NCI-H1092 treated with DMSO at 0.1 percent for 48 hours (cell line): ENCODE measurements around the gene SUN5.
"Not testable (repeated sequence)": the region's sequence is repeated elsewhere in the genome, so short reads cannot be mapped to it uniquely, and the experiment has no call there.

ENCODE experiments used
- DNase-seq: peaks from one replicate; lab custom pipeline; 2025; lab: John Stamatoyannopoulos, UW

The SUN5 gene, protein sequence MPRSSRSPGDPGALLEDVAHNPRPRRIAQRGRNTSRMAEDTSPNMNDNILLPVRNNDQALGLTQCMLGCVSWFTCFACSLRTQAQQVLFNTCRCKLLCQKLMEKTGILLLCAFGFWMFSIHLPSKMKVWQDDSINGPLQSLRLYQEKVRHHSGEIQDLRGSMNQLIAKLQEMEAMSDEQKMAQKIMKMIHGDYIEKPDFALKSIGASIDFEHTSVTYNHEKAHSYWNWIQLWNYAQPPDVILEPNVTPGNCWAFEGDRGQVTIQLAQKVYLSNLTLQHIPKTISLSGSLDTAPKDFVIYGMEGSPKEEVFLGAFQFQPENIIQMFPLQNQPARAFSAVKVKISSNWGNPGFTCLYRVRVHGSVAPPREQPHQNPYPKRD

DNA sequence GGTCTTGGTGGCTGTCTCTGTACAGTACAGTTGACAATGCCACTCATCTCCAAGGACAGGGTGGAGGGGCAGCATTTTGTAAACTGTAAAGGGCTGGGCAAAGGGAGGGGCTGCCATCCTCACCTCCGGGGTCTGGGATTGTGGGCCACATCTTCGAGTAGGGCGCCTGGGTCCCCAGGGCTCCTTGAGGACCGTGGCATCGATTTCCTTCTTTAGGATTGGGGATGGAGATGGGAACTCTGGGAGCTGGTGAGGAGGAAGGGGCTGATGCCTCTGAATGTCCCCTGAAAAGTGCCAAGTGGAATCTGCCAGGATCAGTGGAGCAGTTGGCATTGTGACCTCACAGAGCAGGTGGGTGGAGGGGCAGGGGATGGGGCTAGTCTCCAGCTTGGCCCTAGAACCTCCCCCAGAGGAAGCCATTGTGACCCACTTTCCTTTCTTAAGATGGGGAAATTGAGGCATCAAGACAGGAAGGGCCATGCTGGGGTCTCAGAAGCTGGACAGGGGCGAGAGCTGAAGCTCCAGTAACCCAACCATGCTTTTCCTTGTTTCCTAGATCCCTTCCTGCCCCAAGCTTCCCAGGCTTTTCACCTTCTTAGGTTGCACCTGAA, at the start of gene SUN5:
Gene SUN5 (minus strand): TSS at position 293 of the 611 bp plus-strand sequence. CDS start 93 bp downstream, at position 200.
- DNase-seq: no peak

DNA sequence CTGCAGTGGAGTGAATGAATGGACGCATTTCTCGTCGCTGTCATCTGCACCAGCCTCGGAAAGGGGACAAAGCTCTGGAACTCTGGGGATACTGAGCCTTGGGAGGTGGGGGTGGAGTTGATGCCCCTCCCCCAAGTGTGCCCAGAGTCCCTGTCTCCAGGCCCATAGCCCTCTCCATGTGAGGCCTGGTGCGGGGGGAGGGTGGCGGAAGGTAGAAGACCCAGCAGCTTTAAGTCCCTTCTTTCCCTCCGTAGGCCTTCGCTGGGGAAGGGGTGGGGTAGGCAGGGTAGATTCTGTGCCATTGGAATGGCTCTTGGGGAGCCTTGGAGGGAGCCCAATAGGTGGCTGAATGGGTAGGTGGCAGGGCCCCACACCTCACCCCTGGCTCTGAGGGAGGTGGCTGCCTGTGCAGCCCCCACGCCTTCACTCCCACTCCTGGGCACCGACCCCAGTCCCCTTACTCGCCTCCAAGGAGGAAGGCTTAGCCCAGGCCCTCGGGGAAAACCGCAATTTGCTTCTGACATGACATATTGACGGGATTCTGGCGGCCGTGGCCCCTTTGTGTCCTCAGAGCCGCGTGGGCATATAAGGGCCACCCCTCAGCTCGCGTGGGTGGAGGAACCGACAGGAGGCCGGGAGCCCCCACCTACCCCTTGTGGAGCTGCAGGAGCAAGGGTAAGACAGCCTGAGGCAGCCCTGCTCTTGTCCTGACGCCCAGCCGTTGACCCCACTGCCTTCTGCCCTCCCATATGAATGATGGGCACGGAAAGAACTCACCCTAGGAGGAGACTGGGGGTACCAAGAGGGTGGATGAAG, 49.3 kb upstream of the SUN5 start, which contains the start of gene BPIFB3:
Gene BPIFB3 (plus strand): TSS at position 613 of the 816 bp plus-strand sequence. CDS start 1,533 bp downstream, outside the sequence.
- no peak for DNase-seq

DNA sequence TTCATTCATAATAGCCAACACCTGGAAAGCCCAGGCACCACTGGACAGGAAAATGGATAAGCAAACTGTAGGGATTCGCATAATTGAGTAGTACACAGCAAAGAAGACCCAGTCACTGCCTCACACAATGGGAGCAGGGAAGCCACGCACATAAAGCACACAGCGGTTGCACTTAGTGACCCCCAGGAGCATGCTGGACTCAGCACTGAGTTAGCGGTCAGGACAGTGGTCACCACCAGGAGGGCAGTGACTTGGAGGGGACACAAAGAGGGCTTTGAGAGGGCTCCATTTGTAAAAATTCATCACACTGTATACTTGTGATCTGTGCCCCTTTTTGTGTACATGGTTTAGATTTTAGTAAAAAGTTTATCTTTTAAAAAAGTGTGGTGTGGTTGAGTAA, 47.1 kb upstream of the SUN5 start:
- no peak for DNase-seq

DNA sequence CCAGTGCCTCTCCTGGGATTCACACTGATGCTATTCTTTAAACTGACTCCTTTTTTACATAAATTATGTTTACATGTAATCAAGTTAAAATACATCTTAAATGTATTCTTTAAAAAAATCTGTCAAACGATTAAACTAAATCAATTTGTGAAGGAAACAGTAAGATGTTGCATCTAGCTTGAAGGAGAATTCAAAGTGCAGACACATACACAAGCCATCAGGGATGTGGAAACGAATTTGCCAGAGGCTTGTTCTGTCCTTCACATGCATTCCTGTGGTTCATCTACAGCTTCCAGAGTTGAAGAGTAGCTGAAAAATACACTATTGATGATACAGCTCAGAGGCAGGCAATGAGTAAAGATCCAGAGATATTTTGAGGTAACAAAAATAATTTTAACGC, 42.2 kb upstream of the SUN5 start:
- no peak for DNase-seq

DNA sequence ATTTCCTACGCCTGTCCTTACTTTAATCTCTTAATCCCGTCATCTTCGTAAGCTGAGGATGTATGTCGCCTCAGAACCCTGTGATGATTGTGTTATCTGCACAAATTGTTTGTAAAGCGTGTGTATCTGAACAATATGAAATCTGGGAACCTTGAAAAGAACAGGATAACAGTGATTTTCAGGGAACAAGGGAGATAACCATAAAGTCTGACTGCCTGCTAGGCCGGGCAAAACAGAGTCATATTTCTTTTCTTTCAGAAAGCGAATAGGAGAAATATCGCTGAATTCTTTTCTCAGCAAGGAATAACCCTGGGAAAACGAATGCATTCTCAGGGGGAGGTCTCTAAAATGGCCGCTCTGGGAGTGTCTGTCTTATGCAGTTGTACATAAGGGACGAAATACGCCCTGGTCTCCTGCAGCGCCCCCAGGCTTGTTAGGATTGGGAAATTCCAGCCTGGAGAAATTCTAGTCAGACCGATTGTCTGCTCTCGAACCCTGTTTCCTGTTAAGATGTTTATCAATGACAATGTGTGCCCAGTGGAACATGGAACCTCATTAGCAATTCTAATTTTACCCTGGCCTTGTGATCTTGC, 41.0 kb upstream of the SUN5 start:
- DNase-seq: not testable (repeated sequence)

DNA sequence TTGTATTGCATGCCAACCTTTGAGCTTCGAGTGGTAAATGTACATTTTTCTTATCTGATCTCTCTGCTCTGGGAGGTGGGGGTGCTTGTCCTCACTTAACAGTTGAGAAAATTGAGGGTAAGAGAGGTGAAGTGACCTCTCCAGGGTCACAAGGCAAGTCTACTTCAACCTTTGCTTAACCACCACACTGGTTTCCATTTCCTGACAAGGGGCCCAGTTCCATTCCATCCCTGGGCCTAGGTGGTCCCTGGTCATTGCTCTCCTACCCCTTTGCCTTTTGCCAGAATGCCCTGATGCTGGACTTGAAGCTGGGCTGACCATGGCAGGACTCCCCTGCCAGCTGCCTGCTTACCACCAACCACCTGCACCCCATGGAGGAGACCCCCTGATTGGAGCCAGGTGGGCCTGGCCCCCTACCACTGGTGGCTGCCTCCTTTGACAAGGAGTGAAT, 39.5 kb upstream of the SUN5 start:
- no peak for DNase-seq

DNA sequence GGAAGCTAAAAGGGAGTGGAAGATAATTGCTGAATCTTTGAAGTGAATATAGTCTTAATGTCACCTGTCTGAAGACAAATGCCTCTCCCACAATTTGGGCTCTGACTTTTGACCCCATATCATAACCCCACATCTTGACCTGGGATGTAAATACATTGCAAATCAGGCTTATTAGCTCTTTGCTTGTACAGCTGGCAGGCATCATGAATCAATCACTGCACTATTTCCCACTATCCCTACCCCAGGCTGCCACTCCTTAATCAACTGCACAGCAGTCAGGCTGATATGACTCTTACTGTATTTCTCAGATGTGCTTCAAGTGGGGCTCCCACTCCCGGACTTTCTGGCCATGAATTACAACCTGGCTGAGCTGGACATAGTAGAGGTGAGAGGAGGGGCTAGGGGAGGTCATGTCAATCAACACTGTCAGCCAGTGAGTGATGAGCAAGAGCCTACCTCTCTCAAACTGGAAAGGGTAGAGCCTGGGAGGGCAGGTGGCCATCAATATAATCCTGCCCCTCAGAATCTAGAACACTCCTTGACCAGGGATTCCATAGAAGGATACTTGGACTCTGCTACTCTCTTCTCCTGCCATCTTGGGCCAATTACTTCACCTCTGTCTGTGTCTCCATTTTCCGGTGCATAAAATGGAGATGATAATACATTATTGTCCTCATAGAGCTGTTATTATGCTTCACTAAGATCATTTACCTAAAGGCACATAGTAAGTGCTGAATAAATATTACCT, 38.9 kb upstream of the SUN5 start:
- no peak for DNase-seq

DNA sequence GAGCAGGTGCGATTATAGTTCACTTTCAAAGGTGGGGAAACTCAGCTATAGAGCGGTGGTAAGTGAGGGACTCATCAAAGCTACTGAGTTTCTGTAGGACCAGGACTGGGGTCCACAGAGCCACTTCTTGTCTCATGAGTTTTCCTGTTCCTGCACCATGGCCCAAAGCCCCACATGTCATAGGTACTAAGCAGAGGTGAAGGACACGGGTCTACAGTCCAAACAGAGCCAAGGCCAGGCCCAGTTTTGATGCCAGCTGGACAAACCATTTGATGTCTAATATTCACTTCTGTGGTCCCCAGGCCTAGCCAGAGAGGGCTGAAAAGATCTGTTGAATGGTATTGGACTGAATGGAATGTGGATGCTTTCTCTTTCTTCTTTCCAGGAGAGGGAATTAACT, 38.2 kb upstream of the SUN5 start:
- DNase-seq: no peak

DNA sequence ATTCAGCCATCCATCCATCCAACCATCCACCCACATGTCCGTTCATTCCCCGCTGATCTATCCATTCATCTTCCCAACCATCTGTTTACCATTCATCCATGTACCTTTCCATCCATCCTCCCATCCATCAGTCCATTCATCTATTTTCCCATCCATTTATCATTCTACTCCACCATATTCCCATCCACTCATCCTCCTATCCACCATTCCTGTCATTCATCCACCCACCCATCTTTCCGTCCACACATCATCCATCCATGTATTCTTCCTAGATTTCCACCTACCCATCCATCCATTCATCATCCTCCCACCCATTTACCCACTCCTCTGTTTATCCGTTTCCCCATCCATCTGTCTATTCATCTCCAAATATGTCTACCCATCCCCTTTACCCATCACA, 34.0 kb upstream of the SUN5 start:
- no peak for DNase-seq

DNA sequence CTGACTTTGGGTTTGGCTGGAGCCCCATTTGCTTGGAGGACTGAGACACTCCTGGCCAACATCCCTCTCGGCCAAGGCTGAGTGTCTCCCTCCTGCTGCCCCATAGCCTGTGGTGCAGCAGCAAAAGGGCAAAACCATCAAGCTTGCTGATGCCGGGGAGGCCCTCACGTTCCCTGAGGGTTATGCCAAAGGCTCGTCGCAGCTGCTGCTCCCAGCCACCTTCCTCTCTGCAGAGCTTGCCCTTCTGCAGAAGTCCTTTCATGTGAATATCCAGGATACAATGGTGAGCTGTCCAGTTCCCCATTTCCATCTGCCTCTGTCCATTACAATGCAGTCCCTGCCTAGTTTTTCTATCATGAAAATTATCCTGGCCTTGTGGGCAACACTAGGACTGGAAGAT, 33.2 kb upstream of the SUN5 start:
- no peak for DNase-seq

DNA sequence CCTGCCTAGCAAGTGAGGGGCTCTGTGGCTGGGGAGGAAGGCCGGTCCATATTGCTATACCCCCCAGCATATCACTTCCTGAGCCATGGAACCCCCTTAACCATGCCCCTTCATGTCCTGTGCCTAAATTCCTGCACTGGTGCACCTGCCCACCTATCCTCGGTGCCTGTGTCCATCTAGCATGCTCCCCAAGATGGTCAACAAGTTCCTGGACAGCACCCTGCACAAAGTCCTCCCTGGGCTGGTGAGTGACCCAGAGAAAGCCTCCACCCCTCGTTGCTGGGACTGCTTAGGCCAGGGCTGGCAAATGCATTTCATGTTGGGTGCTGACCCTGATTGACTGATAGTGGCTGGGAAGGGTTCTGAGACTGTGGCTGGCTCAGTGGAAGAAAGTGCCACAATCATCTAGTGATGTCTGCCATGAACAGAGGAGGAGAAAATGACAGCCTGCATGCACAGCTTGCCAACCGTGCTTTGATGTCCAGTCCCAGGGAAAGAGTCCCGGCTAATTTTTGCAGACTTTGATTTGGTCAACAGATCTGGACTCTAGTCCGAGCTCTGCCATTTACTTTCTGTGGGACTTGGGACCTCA, 30.8 kb upstream of the SUN5 start:
- DNase-seq: no peak

DNA sequence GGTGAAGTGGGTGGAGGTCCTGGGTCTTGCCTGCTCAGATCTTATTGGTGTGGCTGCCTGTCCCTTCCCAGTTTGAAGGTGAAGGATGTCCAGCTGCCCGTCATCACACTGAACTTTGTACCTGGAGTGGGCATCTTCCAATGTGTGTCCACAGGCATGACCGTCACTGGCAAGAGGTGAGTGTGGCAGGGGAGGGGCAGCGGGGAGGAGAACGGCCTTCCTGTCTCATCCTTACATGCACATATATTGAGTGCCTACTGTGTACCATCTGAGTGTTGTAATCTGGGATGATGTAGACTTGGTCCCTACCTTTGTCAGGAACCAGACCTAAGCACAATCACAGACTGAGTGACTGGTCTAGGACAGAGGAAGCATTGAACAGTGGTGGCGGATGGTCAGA, 29.9 kb upstream of the SUN5 start:
- DNase-seq: no peak

DNA sequence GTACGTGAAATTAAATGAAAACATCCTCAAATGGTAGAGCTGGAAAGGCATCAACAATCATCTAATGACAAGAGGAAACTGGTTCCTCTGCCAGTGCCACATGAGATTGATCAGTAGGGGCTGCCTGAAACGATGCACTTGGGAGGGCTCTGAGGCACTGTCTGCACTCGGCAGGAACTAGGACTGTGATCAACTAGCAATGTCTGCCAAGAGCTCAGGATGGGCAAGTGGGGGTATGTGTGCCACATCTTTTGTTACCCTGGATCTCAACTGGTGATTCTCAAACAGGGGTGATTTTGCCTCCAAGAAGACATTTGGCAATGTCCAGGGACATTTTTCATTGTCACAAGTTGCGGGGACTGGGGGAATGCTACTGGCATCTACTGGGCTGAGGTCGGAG, 29.1 kb upstream of the SUN5 start:
- DNase-seq: no peak

DNA sequence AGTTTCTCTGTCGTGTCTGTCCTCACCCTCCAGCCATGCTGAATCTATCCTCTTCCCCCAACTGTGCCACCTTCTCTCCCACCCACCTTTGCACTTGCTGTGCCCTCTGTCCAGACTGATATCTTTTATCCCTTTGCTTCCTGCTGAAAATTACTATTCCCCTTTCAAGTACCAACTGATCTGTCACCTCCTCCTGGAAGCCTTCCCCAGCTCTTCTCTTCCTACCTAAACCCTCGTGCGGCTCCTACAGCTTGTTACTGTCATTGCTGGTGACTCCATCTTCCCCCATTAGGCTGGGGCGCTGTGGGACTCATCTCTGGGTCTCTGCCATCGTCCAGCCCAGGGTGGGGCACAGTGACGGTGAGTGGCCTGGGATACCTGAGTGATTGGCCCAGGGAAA, 28.3 kb upstream of the SUN5 start:
- no peak for DNase-seq

DNA sequence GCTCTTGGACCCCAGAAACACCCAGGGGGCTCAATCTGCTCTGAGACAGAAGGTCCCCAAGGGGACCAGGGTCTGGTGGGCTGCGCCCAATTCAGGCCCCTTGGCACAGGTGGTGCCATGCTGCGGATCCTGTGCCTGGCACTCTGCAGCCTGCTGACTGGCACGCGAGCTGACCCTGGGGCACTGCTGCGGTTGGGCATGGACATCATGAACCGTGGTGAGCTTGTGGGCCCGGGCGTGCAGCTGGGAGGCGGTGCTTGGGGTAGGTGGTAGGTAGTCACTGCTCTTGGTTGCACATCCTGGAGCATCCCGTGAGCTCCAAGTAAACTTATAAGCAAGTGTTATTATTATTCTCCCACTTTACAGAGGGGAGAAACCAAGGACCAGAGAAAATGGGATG, 27.3 kb upstream of the SUN5 start, which contains the start of gene BPIFB6:
Gene BPIFB6 (plus strand): TSS at position 118 of the 400 bp plus-strand sequence. CDS start 0 bp downstream, at position 118.
- DNase-seq: no peak

DNA sequence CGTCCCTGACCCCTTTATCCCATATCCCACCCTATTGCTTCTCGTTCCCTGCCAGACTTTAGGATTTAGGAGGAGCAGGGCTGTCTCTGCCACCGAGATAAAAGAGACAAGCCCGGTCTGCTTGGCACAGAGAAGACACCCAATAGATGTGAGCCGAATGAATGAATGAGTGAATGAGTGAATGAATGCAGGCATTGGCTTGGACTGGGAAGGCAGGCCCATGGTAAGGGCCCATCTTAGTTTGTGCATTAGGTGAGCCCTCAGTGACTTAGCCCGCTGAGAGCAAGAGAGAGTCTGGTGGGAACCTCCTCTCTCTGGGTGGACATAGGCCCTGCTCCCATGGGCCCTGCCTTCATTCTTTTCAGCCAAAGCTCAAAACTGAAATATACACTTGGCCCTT, 26.3 kb upstream of the SUN5 start:
- no peak for DNase-seq

DNA sequence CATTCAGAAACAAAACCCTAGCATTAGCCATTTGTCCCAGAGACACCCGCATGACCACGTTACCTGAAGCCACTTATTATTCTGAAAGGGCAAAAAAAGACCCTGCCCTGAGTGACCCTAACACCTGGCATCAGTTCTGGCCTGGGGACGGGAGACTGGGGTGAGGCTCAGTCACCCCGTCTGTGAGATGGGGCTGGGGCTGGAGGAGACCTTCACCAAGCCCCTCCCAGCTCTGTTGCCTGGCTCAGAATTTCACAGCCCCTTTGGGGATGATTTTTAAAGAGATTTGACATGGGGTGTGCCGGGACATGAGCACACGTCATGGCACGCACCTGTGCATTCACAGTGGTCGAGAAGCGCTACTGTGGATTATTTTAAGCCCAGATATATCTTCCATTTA, 25.8 kb upstream of the SUN5 start:
- no peak for DNase-seq

DNA sequence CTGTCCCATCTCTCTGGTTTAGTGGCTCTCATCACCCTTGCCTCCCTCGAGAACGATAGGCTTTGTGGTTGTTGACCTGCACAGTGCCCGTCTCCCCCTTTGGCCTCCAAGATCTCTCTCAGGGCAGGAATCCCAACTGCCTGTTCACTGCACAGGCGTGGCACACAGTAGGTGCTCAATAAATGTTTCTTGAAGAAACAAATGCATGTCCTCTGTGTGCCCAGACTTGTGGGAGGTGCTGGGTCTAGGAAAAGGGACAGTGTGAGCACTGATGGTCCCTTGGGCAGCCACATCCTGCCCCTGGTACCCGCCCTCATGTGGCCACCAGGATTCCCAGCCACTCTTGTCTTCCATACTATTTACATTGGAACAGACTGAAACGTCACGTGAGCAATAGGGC, 24.6 kb upstream of the SUN5 start:
- no peak for DNase-seq

DNA sequence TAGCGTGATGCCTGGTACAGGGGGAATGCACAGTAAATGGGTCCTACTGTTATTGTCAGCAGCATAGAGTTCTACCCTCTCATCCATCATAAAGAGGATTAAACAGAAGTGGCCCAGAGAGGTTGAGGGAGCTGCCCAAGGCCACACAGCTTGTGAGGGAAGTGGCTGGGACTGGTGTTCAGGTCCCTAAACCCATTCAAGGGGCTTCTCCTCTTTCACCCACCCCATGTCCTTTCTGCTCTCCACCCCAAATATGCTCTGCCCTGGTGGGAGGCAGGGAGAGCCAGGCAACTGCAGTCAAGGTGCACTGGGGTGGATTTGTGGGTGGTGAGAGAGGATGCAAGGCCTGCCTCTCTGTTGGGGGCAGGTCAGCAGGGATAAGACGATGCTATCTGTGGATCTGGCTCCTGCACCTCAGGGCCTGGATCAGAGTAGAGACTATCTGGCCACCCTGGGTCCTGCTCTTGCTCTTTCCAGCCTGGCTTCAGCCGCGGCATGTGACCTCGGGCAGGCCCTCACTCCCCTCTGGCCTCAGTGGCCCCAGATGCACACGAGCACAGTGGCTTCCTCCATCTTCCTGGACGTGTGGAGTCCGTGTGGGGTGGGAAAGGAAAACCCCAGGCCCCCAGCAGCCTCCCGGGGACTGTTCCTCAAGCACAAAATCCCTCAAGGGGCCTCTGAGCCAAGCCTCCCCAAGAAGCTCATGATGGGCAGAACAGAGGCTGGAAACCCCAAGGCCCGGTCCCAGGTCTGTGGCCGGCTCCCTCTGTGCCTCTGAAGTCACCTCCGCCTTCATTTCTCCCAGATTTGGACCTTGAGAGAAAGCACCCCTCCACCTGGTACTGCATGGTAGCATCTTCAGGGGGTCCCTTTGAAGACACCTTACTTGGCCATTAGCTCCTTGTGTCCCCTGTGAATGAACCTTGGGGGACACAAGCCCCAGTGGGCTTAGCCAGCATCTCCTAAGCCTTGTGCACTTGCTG, 23.8 kb upstream of the SUN5 start:
- no peak for DNase-seq
